ENCODE results near the gene TRIP6.

GRCh38 chr7:100902638-100903037, 35.5 kb downstream of the TRIP6 start:
- TF ChIP-seq CTCF (IDR thresholded peaks at IDR 0.05) (no peak), JUN (CRISPR knock-in tag; IDR thresholded peaks at IDR 0.05) (no peak), CREB1 (CRISPR knock-in tag; IDR thresholded peaks at IDR 0.05) (no peak), ETV6 (CRISPR knock-in tag; IDR thresholded peaks at IDR 0.05) (no peak), E2F1 (CRISPR knock-in tag; IDR thresholded peaks at IDR 0.05) (no peak)
